Muscle layer of duodenum (tissue), 2 donors: ENCODE results near the gene SLC26A6.

Experiments
- H3K27ac ChIP-seq: one replicate; pipeline ENCODE4 v1.7.0; 2013; ENCODE audit warnings: mild to moderate bottlenecking, low read length
- H3K27me3 ChIP-seq: one replicate; pipeline ENCODE4 v1.7.0; 2013; ENCODE audit warnings: low read depth, mild to moderate bottlenecking, control low read depth, low read length
- H3K36me3 ChIP-seq, 2 donors: one replicate each; pipeline ENCODE4 v1.7.0; 2013; ENCODE audit warnings: low read length in 2 of 2, control low read depth in 1 of 2, mild to moderate bottlenecking in 1 of 2; ENCODE audit not compliant: insufficient read depth in 2 of 2, control insufficient read depth in 1 of 2
- H3K4me1 ChIP-seq, 2 donors: one replicate each; pipeline ENCODE4 v1.7.0; 2013; ENCODE audit warnings: low read length in 2 of 2, mild to moderate bottlenecking in 2 of 2, control low read depth in 1 of 2, moderate library complexity in 1 of 2; ENCODE audit not compliant: insufficient read depth in 2 of 2, control insufficient read depth in 1 of 2
- H3K4me3 ChIP-seq, 2 donors: one replicate each; pipeline ENCODE4 v1.7.0; 2013; ENCODE audit warnings: low read length in 2 of 2, low read depth in 1 of 2, mild to moderate bottlenecking in 1 of 2
- H3K9me3 ChIP-seq, 2 donors: one replicate each; pipeline ENCODE4 v1.7.0; 2013; ENCODE audit warnings: low read length in 2 of 2, control low read depth in 1 of 2, mild to moderate bottlenecking in 1 of 2; ENCODE audit not compliant: control insufficient read depth in 1 of 2
- donor health status: healthy.

The SLC26A6 gene

GRCh38 chr3:48656061-48656840 lies 21.0 kb upstream of the SLC26A6 start:
- Histone ChIP-seq H3K36me3 (no peaks in the 10 kb centered on the region), H3K27me3 (peaks cover 6% of the 10 kb centered on the region), H3K27ac (no peak overlapping the region), H3K4me1 (peaks cover 0 to 17% of the 10 kb centered on the region in 2 donors), H3K9me3 (no peaks in the 10 kb centered on the region), H3K4me3 (peak overlapping the region; percentile 33 to 64)

DNA sequence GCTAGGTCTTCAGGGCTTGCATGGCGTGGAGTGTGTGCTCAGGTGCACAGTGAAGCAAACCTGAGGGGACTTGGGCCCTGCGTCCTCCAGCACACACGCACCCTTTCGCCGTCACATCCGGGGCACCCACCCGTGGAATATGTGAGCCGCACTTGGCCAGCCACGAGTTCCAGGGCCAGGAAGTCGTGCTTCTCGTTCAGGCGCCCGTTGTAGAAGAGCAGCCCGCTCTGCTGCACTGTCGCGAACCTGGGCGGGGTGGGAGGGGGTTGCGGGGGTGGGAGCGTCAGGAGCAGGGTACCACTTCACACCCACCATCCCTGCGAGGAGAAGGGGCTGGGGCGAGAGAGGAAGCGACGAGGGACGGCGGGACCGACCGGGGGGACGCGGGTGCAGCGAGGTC lies 20.3 kb upstream of the SLC26A6 start:
- peaks cover 0 to 12% of the 10 kb centered on the region in 2 donors for H3K4me1 ChIP-seq
- H3K27ac ChIP-seq, result no peak overlapping the region
- peak overlapping the region in 1 of 2 donors; percentile 64 for H3K4me3 ChIP-seq
- no peaks in the 10 kb centered on the region for H3K36me3 ChIP-seq
- peaks cover 3% of the 10 kb centered on the region for H3K27me3 ChIP-seq
- no peaks in the 10 kb centered on the region for H3K9me3 ChIP-seq

DNA sequence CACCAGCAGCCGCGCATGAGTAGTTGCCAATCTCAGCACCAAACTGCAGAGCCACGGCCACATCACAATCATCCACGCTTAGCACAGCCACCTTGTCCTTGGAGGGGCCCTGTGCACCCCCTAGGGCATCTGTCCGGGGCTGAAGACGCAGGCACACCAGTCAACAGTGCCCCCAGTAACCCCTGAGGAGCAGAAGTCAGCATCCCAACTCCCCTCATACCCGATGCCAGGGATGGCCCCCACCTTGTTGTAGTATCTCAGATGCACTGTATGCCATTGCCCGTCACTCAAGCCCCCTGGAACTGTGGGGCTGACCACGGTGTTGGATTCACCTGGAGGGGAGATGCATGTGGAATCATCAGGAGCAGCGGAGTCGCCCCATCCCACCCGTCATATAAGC lies 19.8 kb upstream of the SLC26A6 start:
- peaks cover 3% of the 10 kb centered on the region for H3K27me3 ChIP-seq

GRCh38 chr3:48652923-48653715 lies 17.9 kb upstream of the SLC26A6 start:
- H3K27ac ChIP-seq, result no peak overlapping the region
- peaks cover 3% of the 10 kb centered on the region for H3K27me3 ChIP-seq
- H3K36me3 ChIP-seq, result no peaks in the 10 kb centered on the region
- H3K4me1 ChIP-seq, result peaks cover 0 to 12% of the 10 kb centered on the region in 2 donors
- H3K9me3 ChIP-seq, result no peaks in the 10 kb centered on the region
- H3K4me3 ChIP-seq, result no peak overlapping the region

More for the DNA sequence above, 19.8 kb upstream of the SLC26A6 start:
- H3K27ac ChIP-seq, result no peak overlapping the region
- no peaks in the 10 kb centered on the region for H3K9me3 ChIP-seq
- H3K4me1 ChIP-seq, result peaks cover 0 to 12% of the 10 kb centered on the region in 2 donors
- no peaks in the 10 kb centered on the region for H3K36me3 ChIP-seq
- peak overlapping the region in 1 of 2 donors; percentile 64 for H3K4me3 ChIP-seq

DNA sequence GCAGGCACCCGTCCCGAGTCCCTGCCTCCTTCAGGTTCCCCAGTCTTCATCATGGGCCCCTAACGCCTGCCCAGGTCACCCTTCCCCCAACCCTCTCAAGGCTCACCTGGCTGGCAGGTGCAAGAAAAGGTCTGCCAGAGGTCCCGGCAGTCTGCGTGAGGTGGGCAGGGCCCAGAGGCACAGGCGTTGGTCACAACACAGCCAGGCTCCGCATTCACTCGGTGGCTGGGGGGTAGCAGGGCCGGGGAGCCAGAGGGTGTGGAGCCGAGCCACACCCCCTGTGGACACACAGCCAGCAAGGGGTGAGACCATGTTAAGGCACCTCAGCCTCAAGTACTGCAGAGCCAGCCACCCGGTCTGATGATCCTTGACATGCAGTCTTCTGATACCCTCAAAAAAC lies 16.5 kb upstream of the SLC26A6 start:
- H3K4me1 ChIP-seq, result peaks cover 0 to 7% of the 10 kb centered on the region in 2 donors
- H3K9me3 ChIP-seq, result no peaks in the 10 kb centered on the region
- peaks cover 3% of the 10 kb centered on the region for H3K27me3 ChIP-seq
- no peak overlapping the region for H3K4me3 ChIP-seq
- no peak overlapping the region for H3K27ac ChIP-seq
- no peaks in the 10 kb centered on the region for H3K36me3 ChIP-seq

DNA sequence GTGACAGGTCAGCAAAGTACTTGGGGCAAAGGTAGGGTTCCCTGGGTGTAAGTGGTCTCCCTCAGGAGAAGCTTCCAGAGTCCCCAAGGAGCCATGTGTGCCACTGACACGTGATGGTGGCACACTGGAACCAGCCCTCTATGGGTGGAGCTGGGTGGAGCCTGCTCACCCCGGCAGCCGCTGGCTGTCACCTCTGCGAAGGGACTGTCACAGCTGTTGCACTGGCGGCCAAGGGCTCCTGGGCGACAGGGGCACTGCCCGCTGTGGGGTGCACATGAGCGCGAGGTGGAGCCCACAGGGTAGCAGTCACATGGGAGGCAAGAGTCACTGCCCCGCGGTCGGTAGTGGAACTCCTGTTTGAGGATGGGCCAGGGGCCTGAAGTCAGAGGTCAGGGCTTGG lies 15.5 kb upstream of the SLC26A6 start:
- peaks cover 3% of the 10 kb centered on the region for H3K27me3 ChIP-seq
- H3K27ac ChIP-seq, result no peak overlapping the region
- H3K4me1 ChIP-seq, result no peaks in the 10 kb centered on the region
- H3K9me3 ChIP-seq, result no peaks in the 10 kb centered on the region
- no peaks in the 10 kb centered on the region for H3K36me3 ChIP-seq
- no peak overlapping the region for H3K4me3 ChIP-seq

GRCh38 chr3:48648188-48648850 lies 13.1 kb upstream of the SLC26A6 start:
- no peak overlapping the region for H3K27ac ChIP-seq
- no peaks in the 10 kb centered on the region for H3K27me3 ChIP-seq
- H3K9me3 ChIP-seq, result no peaks in the 10 kb centered on the region
- no peak overlapping the region for H3K4me3 ChIP-seq
- no peaks in the 10 kb centered on the region for H3K36me3 ChIP-seq
- H3K4me1 ChIP-seq, result no peaks in the 10 kb centered on the region

GRCh38 chr3:48647714-48648113 lies 12.5 kb upstream of the SLC26A6 start:
- Histone ChIP-seq H3K36me3 (no peaks in the 10 kb centered on the region), H3K4me3 (no peak overlapping the region), H3K9me3 (no peaks in the 10 kb centered on the region), H3K4me1 (no peaks in the 10 kb centered on the region), H3K27me3 (no peaks in the 10 kb centered on the region), H3K27ac (no peak overlapping the region)

DNA sequence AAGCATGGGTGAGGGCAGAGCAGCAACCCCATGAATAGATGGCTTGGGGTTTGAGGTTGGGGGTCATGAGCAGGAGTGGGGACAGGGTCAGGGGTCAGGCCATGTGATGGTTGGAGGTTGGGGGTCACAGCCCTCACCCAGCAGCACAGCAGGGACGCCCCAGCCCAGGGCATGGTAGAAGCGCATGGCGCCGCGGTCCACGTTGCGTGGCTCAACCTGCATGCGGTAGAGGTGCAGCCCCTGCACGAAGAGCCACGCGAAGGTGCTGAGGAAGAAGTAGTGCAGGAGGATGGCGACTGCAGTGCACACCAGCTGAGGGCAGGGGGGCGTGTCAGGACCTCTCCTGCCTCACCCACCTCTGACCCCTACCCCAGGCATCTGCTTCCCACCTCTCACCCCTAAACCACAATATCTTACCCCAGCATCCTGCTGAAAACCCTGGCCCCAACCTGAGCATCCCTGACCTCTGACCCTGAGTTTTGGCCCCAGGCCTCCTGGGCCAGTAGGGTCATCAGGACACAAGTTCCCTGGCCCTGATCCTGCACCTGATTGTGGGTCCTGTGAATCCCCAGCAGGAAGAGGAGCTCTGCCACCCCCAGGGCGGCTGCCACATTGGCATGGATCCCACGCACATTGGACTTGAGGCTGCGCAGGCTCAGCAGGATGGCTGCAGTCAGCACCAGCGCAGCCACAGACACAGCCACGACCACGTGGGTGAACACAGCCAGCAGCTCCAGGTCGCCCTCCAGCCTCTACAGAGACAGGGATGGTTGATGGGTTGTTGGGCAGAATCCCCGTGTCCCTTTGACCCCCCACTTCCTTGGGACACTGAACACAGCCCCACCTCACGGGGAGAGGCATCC lies 9.9 kb upstream of the SLC26A6 start:
- Histone ChIP-seq H3K4me1 (no peaks in the 10 kb centered on the region), H3K27ac (no peak overlapping the region), H3K36me3 (no peaks in the 10 kb centered on the region), H3K4me3 (no peak overlapping the region), H3K9me3 (no peaks in the 10 kb centered on the region), H3K27me3 (no peaks in the 10 kb centered on the region)

- H3K27me3 ChIP-seq, result no peaks in the 10 kb centered on the region
- no peaks in the 10 kb centered on the region for H3K4me1 ChIP-seq
- no peak overlapping the region for H3K27ac ChIP-seq
- H3K4me3 ChIP-seq, result no peak overlapping the region
- H3K36me3 ChIP-seq, result no peaks in the 10 kb centered on the region
- no peaks in the 10 kb centered on the region for H3K9me3 ChIP-seq
These were observed 7.3 kb upstream of the SLC26A6 start for GRCh38 chr3:48642605-48643004.
